SK-N-SH (cell line): ENCODE data around the gene MANF. TPM values are rescaled to one million over a fixed set of nuclear protein-coding genes. Genes with fewer than 3 reads are reported as not detected.

Source experiments
- CTCF ChIA-PET: fragments of 300-600, 350-600 bp; formaldehyde crosslinking; extraction: SDS; loops from one replicate; lab custom pipeline; 2021; lab: Yijun Ruan, JAX
- POLR2A ChIA-PET: fragments of 350-600 bp; sonication (Branson Sonifier 250); formaldehyde crosslinking; extraction: SDS; loops from one replicate; lab custom pipeline; 2020; ENCODE audit warnings: antibody characterized with exemption, inconsistent platforms; lab: Yijun Ruan, JAX
- DNase-seq: peaks from one replicate; pipeline ENCODE4 v3.0.0; 2012
- H2AFZ ChIP-seq: fragments of 200-600 bp; sonication (generic); 2 replicates; pipeline ENCODE4 v1.8.1; 2016; ENCODE audit warnings: antibody characterized with exemption, mild to moderate bottlenecking, low read depth
- H3F3A ChIP-seq: fragments of 200-600 bp; sonication (generic); replicated peaks from 2 replicates; pipeline ENCODE3; 2016; ENCODE audit warnings: antibody characterized with exemption, mild to moderate bottlenecking; ENCODE audit not compliant: insufficient read depth
- H3K27ac ChIP-seq, 2 experiments: fragments of 200-500 bp in 1 of 2; fragments of 200-600 bp in 1 of 2; sonication (Bioruptor generic) in 1 of 2; sonication (generic), shearing (Covaris generic) in 1 of 2; 2 replicates each; pipeline versions ENCODE4 v1.5.1 to v1.6.1; 2014 to 2016; ENCODE audit warnings: low read depth in 2 of 2, inconsistent platforms in 1 of 2, low read length in 1 of 2, mild to moderate bottlenecking in 1 of 2, mixed read lengths in 1 of 2
- H3K27me3 ChIP-seq: fragments of 200-600 bp; sonication (generic), shearing (Covaris generic); 2 replicates; pipeline ENCODE4 v1.6.1; 2016; ENCODE audit warnings: mixed run types; ENCODE audit not compliant: insufficient read depth
- H3K36me3 ChIP-seq, 2 experiments: fragments of 200-500 bp in 1 of 2; fragments of 200-600 bp in 1 of 2; sonication (Bioruptor generic) in 1 of 2; sonication (generic) in 1 of 2; replicated peaks in 1 of 2; 2 replicates each; pipeline versions ENCODE3 to v1.5.1; 2014 to 2016; ENCODE audit warnings: low read length in 1 of 2, mild to moderate bottlenecking in 1 of 2; ENCODE audit not compliant: insufficient read depth in 2 of 2, control insufficient read depth in 1 of 2
- H3K4me1 ChIP-seq, 2 experiments: fragments of 200-500 bp in 1 of 2; fragments of 200-600 bp in 1 of 2; sonication (Bioruptor generic) in 1 of 2; sonication (generic), shearing (Covaris generic) in 1 of 2; 2 replicates each; pipeline versions ENCODE4 v1.5.1 to v1.6.1; 2014 to 2016; ENCODE audit warnings: low read depth in 1 of 2, low read length in 1 of 2, mixed run types in 1 of 2; ENCODE audit not compliant: insufficient read depth in 2 of 2, control insufficient read depth in 1 of 2
- H3K4me2 ChIP-seq: fragments of 200-600 bp; sonication (generic), shearing (Covaris generic); 2 replicates; pipeline ENCODE4 v1.6.1; 2017; ENCODE audit warnings: mixed run types
- H3K4me3 ChIP-seq, 2 experiments: fragments of 200-500 bp in 1 of 2; fragments of 200-600 bp in 1 of 2; sonication (Bioruptor generic) in 1 of 2; sonication (generic), shearing (Covaris generic) in 1 of 2; 2 replicates each; pipeline versions ENCODE4 v1.5.1 to v1.8.1; 2014 to 2016; ENCODE audit warnings: low read depth in 2 of 2, inconsistent platforms in 1 of 2, low read length in 1 of 2, mild to moderate bottlenecking in 1 of 2, mixed read lengths in 1 of 2, moderate library complexity in 1 of 2
- H3K79me2 ChIP-seq: fragments of 200-600 bp; sonication (generic); 2 replicates; pipeline ENCODE4 v1.8.1; 2017; ENCODE audit warnings: mild to moderate bottlenecking; ENCODE audit not compliant: insufficient read depth
- H3K9ac ChIP-seq: fragments of 200-600 bp; sonication (generic); 2 replicates; pipeline ENCODE4 v1.6.1; 2017; ENCODE audit warnings: mixed run types
- H3K9me2 ChIP-seq: fragments of 200-600 bp; sonication (generic); 2 replicates; pipeline ENCODE4 v1.6.1; 2017; ENCODE audit warnings: mixed run types
- H3K9me3 ChIP-seq: fragments of 200-600 bp; sonication (generic); 2 replicates; pipeline ENCODE4 v1.6.1; 2017; ENCODE audit warnings: mixed run types, mild to moderate bottlenecking, moderate library complexity
- H4K20me1 ChIP-seq: fragments of 200-600 bp; sonication (generic); 2 replicates; pipeline ENCODE4 v1.6.1; 2017; ENCODE audit warnings: mild to moderate bottlenecking, mixed run types; ENCODE audit not compliant: insufficient read depth
- ELF1 ChIP-seq: IDR thresholded peaks from 2 replicates; pipeline ENCODE4 v1.4.0; 2012
- EP300 ChIP-seq, 2 experiments: IDR thresholded peaks; 2 replicates each; pipeline versions ENCODE4 v1.4.0 to v1.6.1; 2012; ENCODE audit warnings: borderline replicate concordance in 1 of 2, low read depth in 1 of 2, low read length in 1 of 2
- FOSL2 ChIP-seq: IDR thresholded peaks from 2 replicates; pipeline ENCODE4 v1.4.0; 2012; ENCODE audit warnings: low read depth, mild to moderate bottlenecking, moderate library complexity, borderline replicate concordance
- FOXJ3 ChIP-seq: sonication (generic); formaldehyde crosslinking; IDR thresholded peaks from 2 replicates; pipeline ENCODE4 v1.5.1; 2020; ENCODE audit warnings: mild to moderate bottlenecking, missing genetic modification reagents
- FOXM1 ChIP-seq: IDR thresholded peaks from 2 replicates; pipeline ENCODE4 v1.4.0; 2012; ENCODE audit warnings: low read depth, mild to moderate bottlenecking
- JUND ChIP-seq: IDR thresholded peaks from 2 replicates; pipeline ENCODE4 v1.4.0; 2012
- MEF2A ChIP-seq: IDR thresholded peaks from 2 replicates; pipeline ENCODE4 v1.4.0; 2012; ENCODE audit warnings: low read depth, borderline replicate concordance
- MXI1 ChIP-seq: IDR thresholded peaks from 2 replicates; pipeline ENCODE4 v1.6.1; 2012; ENCODE audit warnings: mild to moderate bottlenecking, low read depth, low read length, improper control_type of control experiment
- NFIC ChIP-seq: IDR thresholded peaks from 2 replicates; pipeline ENCODE4 v1.4.0; 2012; ENCODE audit warnings: borderline replicate concordance
- RAD21 ChIP-seq: IDR thresholded peaks from 2 replicates; pipeline ENCODE4 v1.6.1; 2012; ENCODE audit warnings: mild to moderate bottlenecking, low read length
- RCOR1 ChIP-seq: fragments of 150-350 bp; IDR thresholded peaks from 2 replicates; pipeline ENCODE4 v1.6.1; 2017; ENCODE audit warnings: antibody characterized with exemption, low read length
- REST ChIP-seq: IDR thresholded peaks from 2 replicates; pipeline ENCODE4 v1.6.1; 2012; ENCODE audit warnings: mild to moderate bottlenecking, low read depth, low read length, moderate library complexity
- RXRA ChIP-seq: IDR thresholded peaks from 2 replicates; pipeline ENCODE4 v1.4.0; 2012; ENCODE audit warnings: low read depth, mild to moderate bottlenecking, borderline replicate concordance
- SMC3 ChIP-seq: IDR thresholded peaks from 2 replicates; pipeline ENCODE4 v1.6.1; 2012; ENCODE audit warnings: low read depth, low read length, improper control_type of control experiment
- TCF12 ChIP-seq: IDR thresholded peaks from 2 replicates; pipeline ENCODE4 v1.4.0; 2012
- YY1 ChIP-seq: IDR thresholded peaks from 2 replicates; pipeline ENCODE4 v1.4.0; 2012; ENCODE audit warnings: low read depth, mild to moderate bottlenecking
- WGBS: methylation state at CpG from one replicate; pipeline ENCODE4 v1.1.6; 2017; ENCODE audit warnings: low lambda C conversion rate; 5-methylcytosine and 5-hydroxymethylcytosine counted together
- polyA plus RNA-seq, 3 experiments: library from polyadenylated mRNA; depleted of rRNA; stranded (reverse); fragments of >200 nt; gene quantifications; 2 replicates each; pipeline ENCODE4 v1.2.3, GENCODE V29; 2012
- TF ChIP-seq, protein P1 (sequence below): IDR thresholded peaks from 2 replicates; pipeline ENCODE4 v1.4.0; 2012; ENCODE audit warnings: low read depth, borderline replicate concordance

MANF gene
- polyA plus RNA-seq, 1 of the 3 experiments (the other 2 are of a cell fraction), result 121 TPM

- TF ChIP-seq MXI1, result no peak
Observed at GRCh38 chr3:51358981-51359380, 26.1 kb upstream of the MANF start (continued).

DNA sequence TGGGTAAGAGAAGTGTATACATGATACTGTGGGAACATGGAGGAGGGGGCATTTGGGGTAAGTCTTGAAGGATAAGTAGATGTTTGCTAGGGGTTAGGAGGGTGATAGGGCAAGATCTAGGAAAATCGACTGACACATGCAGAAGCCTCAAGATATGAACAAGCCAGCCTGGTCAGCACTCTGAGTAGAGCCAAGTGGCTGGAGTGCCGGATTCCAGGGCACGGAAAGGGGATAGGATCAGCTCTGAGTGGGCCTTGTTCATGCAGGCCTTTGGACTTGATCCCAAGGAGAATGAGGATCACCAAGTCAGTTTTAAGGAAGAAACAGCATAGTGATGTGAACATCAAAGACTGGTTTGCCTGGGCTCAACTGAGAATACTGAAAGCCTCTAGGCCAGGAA, 24.3 kb upstream of the MANF start:
- no peaks in the 10 kb centered on the region; the same call in 1 of the 2 replicates for H3K27me3 ChIP-seq
- H3K4me1 ChIP-seq, result no peaks in the 10 kb centered on the region
- no peak overlapping the region for H3K27ac ChIP-seq
- no peaks in the 10 kb centered on the region for H4K20me1 ChIP-seq
- WGBS, result 49% methylated on average over 3 of the region's 3 CpGs
- TF ChIP-seq TCF12 (no peak), RCOR1 (no peak), RXRA (no peak), NFIC (no peak), FOXJ3 (no peak), REST (no peak), YY1 (no peak), EP300 (IDR thresholded peaks at IDR 0.05; ENCODE audit: borderline replicate concordance in 1 of 2, low read depth in 1 of 2, low read length in 1 of 2) (no peak)
- TF ChIP-seq, protein P1, sequence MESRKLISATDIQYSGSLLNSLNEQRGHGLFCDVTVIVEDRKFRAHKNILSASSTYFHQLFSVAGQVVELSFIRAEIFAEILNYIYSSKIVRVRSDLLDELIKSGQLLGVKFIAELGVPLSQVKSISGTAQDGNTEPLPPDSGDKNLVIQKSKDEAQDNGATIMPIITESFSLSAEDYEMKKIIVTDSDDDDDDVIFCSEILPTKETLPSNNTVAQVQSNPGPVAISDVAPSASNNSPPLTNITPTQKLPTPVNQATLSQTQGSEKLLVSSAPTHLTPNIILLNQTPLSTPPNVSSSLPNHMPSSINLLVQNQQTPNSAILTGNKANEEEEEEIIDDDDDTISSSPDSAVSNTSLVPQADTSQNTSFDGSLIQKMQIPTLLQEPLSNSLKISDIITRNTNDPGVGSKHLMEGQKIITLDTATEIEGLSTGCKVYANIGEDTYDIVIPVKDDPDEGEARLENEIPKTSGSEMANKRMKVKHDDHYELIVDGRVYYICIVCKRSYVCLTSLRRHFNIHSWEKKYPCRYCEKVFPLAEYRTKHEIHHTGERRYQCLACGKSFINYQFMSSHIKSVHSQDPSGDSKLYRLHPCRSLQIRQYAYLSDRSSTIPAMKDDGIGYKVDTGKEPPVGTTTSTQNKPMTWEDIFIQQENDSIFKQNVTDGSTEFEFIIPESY, result no peak
- no peak overlapping the region for H3K9ac ChIP-seq
- H3K9me2 ChIP-seq, result no peaks in the 10 kb centered on the region
- no peaks in the 10 kb centered on the region for H3K9me3 ChIP-seq
- no peak overlapping the region for H2AFZ ChIP-seq
- H3F3A ChIP-seq, result no peaks in the 10 kb centered on the region
- ChIA-PET CTCF (interaction anchor here (2.2 kb wide), 1 partner anchor 11 kb away, joined by 8 read pairs; no protein-coding TSS in a partner anchor), POLR2A (no interaction called here)
- H3K36me3 ChIP-seq, result no peaks in the 10 kb centered on the region
- no peak for DNase-seq
- no peaks in the 10 kb centered on the region for H3K79me2 ChIP-seq
- no peak overlapping the region for H3K4me3 ChIP-seq
- no peak overlapping the region for H3K4me2 ChIP-seq

GRCh38 chr3:51361746-51362145, 23.3 kb upstream of the MANF start:
- Histone ChIP-seq H2AFZ (no peak overlapping the region), H3K9me2 (no peaks in the 10 kb centered on the region), H3K79me2 (no peaks in the 10 kb centered on the region), H3K36me3 (no peaks in the 10 kb centered on the region), H3K27me3 (no peaks in the 10 kb centered on the region; the same call in 1 of the 2 replicates), H3K4me2 (no peak overlapping the region), H3K9me3 (no peaks in the 10 kb centered on the region), H4K20me1 (no peaks in the 10 kb centered on the region), H3K4me3 (no peak overlapping the region), H3K27ac (no peak overlapping the region), H3K9ac (no peak overlapping the region), H3F3A (no peaks in the 10 kb centered on the region), H3K4me1 (no peaks in the 10 kb centered on the region)
- 42% methylated on average over 6 of the region's 6 CpGs for WGBS
- ChIA-PET CTCF (interaction anchor here (0.9 to 2.0 kb wide), 3 partner anchors 10 to 746 kb away, joined by 3 to 16 read pairs (median 3); no protein-coding TSS in a partner anchor), POLR2A (no interaction called here)
- DNase-seq, result no peak
- no peak for TF ChIP-seq MEF2A
- no peak for TF ChIP-seq YY1
- TF ChIP-seq RAD21, result no peak
- TF ChIP-seq EP300 (IDR thresholded peaks at IDR 0.05; ENCODE audit: borderline replicate concordance in 1 of 2, low read depth in 1 of 2, low read length in 1 of 2), result no peak
- no peak for TF ChIP-seq JUND
- TF ChIP-seq FOXJ3, result no peak
- TF ChIP-seq MXI1, result no peak
- TF ChIP-seq SMC3, result no peak
- TF ChIP-seq REST, result no peak
- TF ChIP-seq NFIC, result no peak
- no peak for TF ChIP-seq RCOR1
- TF ChIP-seq ELF1, result no peak
- TF ChIP-seq FOSL2, result no peak
- no peak for TF ChIP-seq FOXM1
